ENCODE data around the gene XRCC4. TPM values are rescaled to one million over a fixed set of nuclear protein-coding genes. Genes with fewer than 3 reads are reported as not detected.

Gene XRCC4
- total RNA-seq, 1 donor from 2014 or later: 45.6 TPM

- H3K4me1 Mint-ChIP-seq: peaks cover 21% of the 10 kb centered on the region
- peaks cover 39% of the 10 kb centered on the region for H3K4me1 ChIP-seq
- no peak overlapping the region for H3K9ac ChIP-seq
- H3K36me3 Mint-ChIP-seq: no peaks in the 10 kb centered on the region
- no peaks in the 10 kb centered on the region for H3K36me3 ChIP-seq
- no peaks in the 10 kb centered on the region for H3K27me3 Mint-ChIP-seq (ENCODE audit: insufficient read depth, low read depth)
- no peak for DNase-seq (ENCODE audit: low spot score)
- H2AFZ ChIP-seq (replicated peaks): no peak overlapping the region
- TF ChIP-seq EZH2phosphoT487 (IDR thresholded peaks at IDR 0.05) (no peak), CTCF (IDR thresholded peaks at IDR 0.05) (no peak), EZH2 (IDR thresholded peaks at IDR 0.05) (no peak)
- H3K27me3 ChIP-seq: no peaks in the 10 kb centered on the region
- H3K4me2 ChIP-seq: peak overlapping the region; percentile 66
- H3K79me2 ChIP-seq (ENCODE audit: low read depth): no peaks in the 10 kb centered on the region
- H3K9me3 ChIP-seq (ENCODE audit: low read depth): no peaks in the 10 kb centered on the region
- H3K9me3 Mint-ChIP-seq: peaks cover 4% of the 10 kb centered on the region
- H3K27ac Mint-ChIP-seq: no peak overlapping the region
- H3K4me3 Mint-ChIP-seq: no peak overlapping the region
- peak overlapping the region; percentile 86 for H3K27ac ChIP-seq
- H4K20me1 ChIP-seq (ENCODE audit: low read depth): peaks cover 3% of the 10 kb centered on the region
- peak overlapping the region; percentile 11 for H3K4me3 ChIP-seq
- peaks cover 29% of the 10 kb centered on the region for H3F3A ChIP-seq (ENCODE audit: low read depth)
These were observed 294.4 kb downstream of the XRCC4 start for GRCh38 chr5:83371726-83372125.

- H3K27me3 ChIP-seq: no peaks in the 10 kb centered on the region
- no peaks in the 10 kb centered on the region for H3K79me2 ChIP-seq (ENCODE audit: low read depth)
- H3K9me3 ChIP-seq (ENCODE audit: low read depth): no peaks in the 10 kb centered on the region
- H3K4me1 ChIP-seq: peaks cover 47% of the 10 kb centered on the region
- no peak overlapping the region for H3K9ac ChIP-seq
- H3F3A ChIP-seq (ENCODE audit: low read depth): peaks cover 29% of the 10 kb centered on the region
- Mint-ChIP-seq H3K36me3 (no peaks in the 10 kb centered on the region), H3K27me3 (ENCODE audit: insufficient read depth, low read depth) (no peaks in the 10 kb centered on the region), H3K4me1 (peaks cover 37% of the 10 kb centered on the region), H3K27ac (no peak overlapping the region), H3K4me3 (no peak overlapping the region), H3K9me3 (no peaks in the 10 kb centered on the region)
- H3K36me3 ChIP-seq: no peaks in the 10 kb centered on the region
- no peak overlapping the region for H3K27ac ChIP-seq
- no peak for DNase-seq (ENCODE audit: low spot score)
- no peak overlapping the region for H2AFZ ChIP-seq (replicated peaks)
- no peak overlapping the region for H3K4me3 ChIP-seq
- H4K20me1 ChIP-seq (ENCODE audit: low read depth): peaks cover 3% of the 10 kb centered on the region
- TF ChIP-seq EZH2phosphoT487 (IDR thresholded peaks at IDR 0.05) (no peak), CTCF (IDR thresholded peaks at IDR 0.05) (no peak), EZH2 (IDR thresholded peaks at IDR 0.05) (no peak)
- no peak overlapping the region for H3K4me2 ChIP-seq
These were observed 297.2 kb downstream of the XRCC4 start for GRCh38 chr5:83374547-83374946.

- no peaks in the 10 kb centered on the region for H3K27me3 ChIP-seq
- DNase-seq (ENCODE audit: low spot score): no peak
- no peaks in the 10 kb centered on the region for H3K36me3 ChIP-seq
- no peak for TF ChIP-seq EZH2 (IDR thresholded peaks at IDR 0.05)
- no peak for TF ChIP-seq CTCF (IDR thresholded peaks at IDR 0.05)
- TF ChIP-seq EZH2phosphoT487 (IDR thresholded peaks at IDR 0.05): no peak
- H3K79me2 ChIP-seq (ENCODE audit: low read depth): no peaks in the 10 kb centered on the region
- H3F3A ChIP-seq (ENCODE audit: low read depth): peaks cover 26% of the 10 kb centered on the region
- peaks cover 3% of the 10 kb centered on the region for H4K20me1 ChIP-seq (ENCODE audit: low read depth)
- no peak overlapping the region for H3K9ac ChIP-seq
- H3K4me1 Mint-ChIP-seq: peaks cover 39% of the 10 kb centered on the region
- H3K9me3 Mint-ChIP-seq: no peaks in the 10 kb centered on the region
- no peak overlapping the region for H3K27ac ChIP-seq
- no peak overlapping the region for H3K4me3 Mint-ChIP-seq
- no peak overlapping the region for H2AFZ ChIP-seq (replicated peaks)
- no peaks in the 10 kb centered on the region for H3K9me3 ChIP-seq (ENCODE audit: low read depth)
- H3K4me2 ChIP-seq: no peak overlapping the region
- no peak overlapping the region for H3K27ac Mint-ChIP-seq
- H3K4me1 ChIP-seq: peaks cover 45% of the 10 kb centered on the region
- no peak overlapping the region for H3K4me3 ChIP-seq
- H3K36me3 Mint-ChIP-seq: no peaks in the 10 kb centered on the region
- no peaks in the 10 kb centered on the region for H3K27me3 Mint-ChIP-seq (ENCODE audit: insufficient read depth, low read depth)
These were observed 297.9 kb downstream of the XRCC4 start for GRCh38 chr5:83375049-83375745.

Data from neural progenitor cell (in vitro differentiated cells).